PFSK-1 (cell line): ENCODE data around the gene PCSK2.

Source experiments
- REST ChIP-seq, 2 experiments: IDR thresholded peaks; 2 replicates each; pipeline versions ENCODE4 v1.6.1 to v1.8.0; 2011 to 2012; ENCODE audit warnings: low read depth in 2 of 2, low read length in 2 of 2, control low read depth in 1 of 2, inconsistent platforms in 1 of 2, mild to moderate bottlenecking in 1 of 2, moderate library complexity in 1 of 2; ENCODE audit not compliant: insufficient read depth in 1 of 2
- SIN3A ChIP-seq: IDR thresholded peaks from 2 replicates; pipeline ENCODE4 v1.6.1; 2012; ENCODE audit warnings: mild to moderate bottlenecking, low read length, moderate library complexity, borderline replicate concordance; ENCODE audit not compliant: insufficient read depth
- TAF1 ChIP-seq: IDR thresholded peaks from 2 replicates; pipeline ENCODE4 v1.6.1; 2012; ENCODE audit warnings: low read length, control low read depth, borderline replicate concordance; ENCODE audit not compliant: insufficient read depth

- TF ChIP-seq SIN3A, result no peak
- no peak for TF ChIP-seq TAF1
- no peak for TF ChIP-seq REST (IDR thresholded peaks at IDR 0.05; ENCODE audit: insufficient read depth in 1 of 2, low read depth in 2 of 2, low read length in 2 of 2)
Measured at GRCh38 chr20:17505636-17506517, 279.0 kb downstream of the PCSK2 start.
